ENCODE measurements around the gene DKK3. TPM values are rescaled to one million over a fixed set of nuclear protein-coding genes. Genes with fewer than 3 reads are reported as not detected.
A peak's percentile ranks its signal among the peaks of the same experiment; 100 is the strongest.

Gene DKK3
- total and polyA plus RNA-seq, 2 of the 13 experiments (the other 11 are each of a cell fraction or from before 2014, with no cell fraction given): 0.09 to 0.67 TPM

DNA sequence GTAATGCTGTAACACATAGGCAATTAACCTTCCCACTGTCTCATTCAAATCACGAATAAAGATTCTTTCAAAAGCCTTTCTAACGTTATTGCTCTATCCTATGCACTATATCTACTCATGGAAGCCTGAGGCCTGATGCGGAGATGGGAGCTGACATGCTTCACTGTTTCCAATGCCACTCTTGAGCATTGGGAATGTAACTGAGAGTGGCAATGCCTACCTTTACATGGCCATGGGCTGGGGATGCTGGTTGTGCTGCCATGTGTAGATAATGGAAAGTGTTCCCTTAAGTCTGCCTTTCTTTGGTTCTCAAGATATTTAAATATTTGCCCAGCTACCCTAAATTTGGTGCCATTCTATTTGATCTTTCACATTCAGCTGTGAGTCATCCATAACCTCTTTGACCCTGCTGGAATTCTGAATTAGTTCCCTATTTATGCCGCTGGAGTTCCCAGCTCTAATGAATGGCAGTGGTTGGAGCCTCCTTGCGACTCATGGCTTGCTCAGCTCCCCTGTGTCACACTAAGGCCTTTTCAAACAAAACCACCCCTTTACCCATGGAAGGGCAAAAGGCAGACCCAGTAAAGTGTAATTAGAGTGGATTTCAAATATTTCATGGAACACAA is 21.4 kb upstream of the DKK3 start:
- H3K9me3 ChIP-seq (ENCODE audit: low read length): no peaks in the 10 kb centered on the region
- CTCF ChIA-PET (ENCODE audit: low intra/inter-chr PET ratio, low total read pairs): no interaction called here
- no peak overlapping the region for H3K4me3 ChIP-seq (replicated peaks in 1 of 3; ENCODE audit: insufficient read depth in 1 of 3, low read depth in 2 of 3, low read length in 3 of 3)
- H3K27me3 ChIP-seq (ENCODE audit: control insufficient read depth in 1 of 2, insufficient read depth in 2 of 2, low read length in 2 of 2): peaks cover 0 to 6% of the 10 kb centered on the region in 2 experiments; a peak in 2 of 5 replicates
- 27% methylated on average over 5 of the region's 5 CpGs for WGBS (ENCODE audit: low lambda C conversion rate)
- intact Hi-C loops (cut with micrococcal nuclease; ENCODE audit: unreplicated experiment): no loop called here
- no peaks in the 10 kb centered on the region for H4K20me1 ChIP-seq (ENCODE audit: insufficient read depth, low read length)
- FAIRE-seq (no peak), ATAC-seq (no peak; the same call in 2 of the 3 replicates), DNase-seq (ENCODE audit: low spot score) (peak; percentile 61)
- no TSS peak for BruUV-seq (replicated peaks)
- no peaks in the 10 kb centered on the region for H3K79me2 ChIP-seq (ENCODE audit: insufficient read depth, low read length)
- H2AFZ ChIP-seq (ENCODE audit: low read length): no peak overlapping the region
- TF ChIP-seq PAX8 (CRISPR knock-in tag; IDR thresholded peaks at IDR 0.05; ENCODE audit: borderline replicate concordance) (no peak), DMAP1 (CRISPR knock-in tag; IDR thresholded peaks at IDR 0.05) (no peak), NR2F6 (IDR thresholded peaks at IDR 0.05) (peak; percentile 53; the same call in 1 of the 2 replicates), NR2F6 (CRISPR knock-in tag; IDR thresholded peaks at IDR 0.05) (peak; percentile 68), NR2F1 (CRISPR knock-in tag; IDR thresholded peaks at IDR 0.05) (peak in 1 of 2 experiments; percentile 77; a peak in 2 of 4 replicates), XRCC5 (optimal IDR thresholded peaks at IDR 0.05; ENCODE audit: low read length) (peak; percentile 62), FOSL2 (CRISPR knock-in tag; IDR thresholded peaks at IDR 0.05) (peak; percentile 78), FOSL1 (CRISPR knock-in tag; IDR thresholded peaks at IDR 0.05; ENCODE audit: borderline replicate concordance) (peak; percentile 54; the same call in 1 of the 2 replicates)
- H3K4me1 ChIP-seq (ENCODE audit: insufficient read depth, low read length): peaks cover 19% of the 10 kb centered on the region
- H3K9ac ChIP-seq (ENCODE audit: insufficient read depth, low read depth, low read length): no peak overlapping the region
- no peak overlapping the region for H3K27ac ChIP-seq (ENCODE audit: extremely low read length, insufficient read depth, low read length)
- in situ Hi-C loops (cut with HindIII; ENCODE audit: extremely low pct_ligation_motif_present, low pct_unique_long_range_greater_than_20kb): no loop called here
- H3K36me3 ChIP-seq (replicated peaks in 1 of 2; ENCODE audit: control insufficient read depth in 1 of 2, insufficient read depth in 2 of 2, low read length in 2 of 2): no peaks in the 10 kb centered on the region
- no peak overlapping the region for H3K4me2 ChIP-seq (ENCODE audit: low read depth, low read length)
- POLR2A ChIA-PET: no interaction called here

DNA sequence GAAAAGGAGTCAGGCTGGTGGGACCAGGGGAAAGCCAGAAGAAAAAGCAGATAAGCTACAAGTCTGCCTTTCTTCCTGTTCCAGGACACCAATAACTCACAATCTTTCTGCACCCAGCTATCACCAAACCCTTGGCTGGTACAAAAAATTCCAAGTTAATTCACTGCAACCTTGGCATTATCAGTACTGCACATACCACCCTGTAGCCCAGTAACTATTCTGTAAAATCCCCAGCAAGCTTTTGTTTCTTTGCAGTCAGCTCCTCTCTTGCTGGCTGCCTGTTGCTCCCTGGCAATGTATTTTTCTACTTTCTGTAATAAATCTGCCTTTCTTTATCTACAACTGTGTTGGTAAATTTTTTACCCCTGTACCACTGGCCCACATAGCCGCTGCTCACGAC is 20.7 kb upstream of the DKK3 start:
- H3K36me3 ChIP-seq (replicated peaks in 1 of 2; ENCODE audit: control insufficient read depth in 1 of 2, insufficient read depth in 2 of 2, low read length in 2 of 2): no peaks in the 10 kb centered on the region
- peaks cover 0 to 6% of the 10 kb centered on the region in 2 experiments; a peak in 2 of 5 replicates for H3K27me3 ChIP-seq (ENCODE audit: control insufficient read depth in 1 of 2, insufficient read depth in 2 of 2, low read length in 2 of 2)
- TF ChIP-seq ZNF34 (CRISPR knock-in tag; IDR thresholded peaks at IDR 0.05; ENCODE audit: borderline replicate concordance) (no peak), ZNF543 (CRISPR knock-in tag; IDR thresholded peaks at IDR 0.05) (no peak), ZC3H4 (CRISPR knock-in tag; IDR thresholded peaks at IDR 0.05; ENCODE audit: borderline replicate concordance) (no peak), CEBPG (CRISPR knock-in tag; IDR thresholded peaks at IDR 0.05) (no peak), KMT2B (CRISPR knock-in tag; IDR thresholded peaks at IDR 0.05) (no peak), ISX (CRISPR knock-in tag; conservative IDR thresholded peaks at IDR 0.05) (no peak)
- TF ChIP-seq, protein P1, sequence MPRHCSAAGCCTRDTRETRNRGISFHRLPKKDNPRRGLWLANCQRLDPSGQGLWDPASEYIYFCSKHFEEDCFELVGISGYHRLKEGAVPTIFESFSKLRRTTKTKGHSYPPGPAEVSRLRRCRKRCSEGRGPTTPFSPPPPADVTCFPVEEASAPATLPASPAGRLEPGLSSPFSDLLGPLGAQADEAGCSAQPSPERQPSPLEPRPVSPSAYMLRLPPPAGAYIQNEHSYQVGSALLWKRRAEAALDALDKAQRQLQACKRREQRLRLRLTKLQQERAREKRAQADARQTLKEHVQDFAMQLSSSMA (CRISPR knock-in tag; IDR thresholded peaks at IDR 0.05): no peak
- intact Hi-C loops (cut with micrococcal nuclease; ENCODE audit: unreplicated experiment) (no loop called here), in situ Hi-C loops (cut with HindIII; ENCODE audit: extremely low pct_ligation_motif_present, low pct_unique_long_range_greater_than_20kb) (no loop called here)
- no TSS peak for BruUV-seq (replicated peaks)
- no peak overlapping the region for H2AFZ ChIP-seq (ENCODE audit: low read length)
- H3K9me3 ChIP-seq (ENCODE audit: low read length): no peaks in the 10 kb centered on the region
- ChIA-PET POLR2A (no interaction called here), CTCF (ENCODE audit: low intra/inter-chr PET ratio, low total read pairs) (no interaction called here)
- H4K20me1 ChIP-seq (ENCODE audit: insufficient read depth, low read length): no peaks in the 10 kb centered on the region
- DNase-seq (ENCODE audit: low spot score): no peak
- no peak for ATAC-seq
- H3K9ac ChIP-seq (ENCODE audit: insufficient read depth, low read depth, low read length): no peak overlapping the region
- H3K27ac ChIP-seq (ENCODE audit: extremely low read length, insufficient read depth, low read length): no peak overlapping the region
- FAIRE-seq: no peak
- WGBS (ENCODE audit: low lambda C conversion rate): 90% methylated on average over 2 of the region's 2 CpGs
- peaks cover 19% of the 10 kb centered on the region for H3K4me1 ChIP-seq (ENCODE audit: insufficient read depth, low read length)
- H3K79me2 ChIP-seq (ENCODE audit: insufficient read depth, low read length): no peaks in the 10 kb centered on the region
- no peak overlapping the region for H3K4me3 ChIP-seq (replicated peaks in 1 of 3; ENCODE audit: insufficient read depth in 1 of 3, low read depth in 2 of 3, low read length in 3 of 3)
- no peak overlapping the region for H3K4me2 ChIP-seq (ENCODE audit: low read depth, low read length)

Data from HepG2 (cell line).